Measurements from ENCODE around the gene SLC22A23.

SLC22A23 gene

GRCh38 chr6:3351105-3351676 is 105.7 kb downstream of the SLC22A23 start:
- no peak for DNase-seq

GRCh38 chr6:3350252-3350796 is 106.5 kb downstream of the SLC22A23 start:
- no peak for DNase-seq

DNA sequence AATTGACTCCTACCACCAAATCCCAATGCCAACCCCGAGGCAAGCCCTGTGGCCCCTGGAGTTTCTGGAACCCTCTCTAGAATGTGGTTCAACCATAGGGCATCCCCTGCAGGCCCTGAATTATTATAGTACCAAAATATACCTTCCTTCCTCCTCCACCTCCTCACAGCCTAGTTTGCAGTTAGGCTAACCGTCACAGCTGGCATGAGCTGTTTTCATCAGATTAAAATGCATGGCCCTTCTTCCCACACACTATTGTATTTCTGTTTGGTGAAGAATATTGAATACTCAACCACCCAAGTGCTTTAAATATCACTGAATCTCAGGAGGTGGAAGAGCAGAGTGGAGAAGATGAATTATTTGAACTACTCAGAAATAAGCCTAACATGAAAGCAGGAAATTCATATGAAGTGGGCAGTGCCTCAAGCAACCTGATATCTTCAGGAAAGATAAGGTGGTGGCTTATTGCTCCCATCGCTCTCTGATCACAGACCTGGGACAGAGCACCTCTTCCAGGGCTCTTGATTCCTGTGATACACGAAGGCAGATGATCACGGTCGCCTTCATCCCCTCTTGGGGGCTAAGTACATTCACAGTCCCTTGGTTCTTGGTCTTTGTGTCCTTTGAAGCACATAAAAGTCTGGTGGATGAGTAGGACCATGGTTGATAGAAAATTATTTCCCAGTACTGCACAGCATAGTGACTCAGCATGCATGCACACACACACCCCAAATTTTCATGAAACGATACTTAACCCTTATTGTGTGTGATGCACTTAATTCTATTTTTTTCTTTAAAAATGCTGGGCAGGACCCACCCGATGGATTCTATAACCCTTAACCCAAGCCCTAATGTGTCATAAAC is 107.2 kb downstream of the SLC22A23 start:
- no peak for DNase-seq

GRCh38 chr6:3348821-3349220 is 108.0 kb downstream of the SLC22A23 start:
- DNase-seq: no peak

DNA sequence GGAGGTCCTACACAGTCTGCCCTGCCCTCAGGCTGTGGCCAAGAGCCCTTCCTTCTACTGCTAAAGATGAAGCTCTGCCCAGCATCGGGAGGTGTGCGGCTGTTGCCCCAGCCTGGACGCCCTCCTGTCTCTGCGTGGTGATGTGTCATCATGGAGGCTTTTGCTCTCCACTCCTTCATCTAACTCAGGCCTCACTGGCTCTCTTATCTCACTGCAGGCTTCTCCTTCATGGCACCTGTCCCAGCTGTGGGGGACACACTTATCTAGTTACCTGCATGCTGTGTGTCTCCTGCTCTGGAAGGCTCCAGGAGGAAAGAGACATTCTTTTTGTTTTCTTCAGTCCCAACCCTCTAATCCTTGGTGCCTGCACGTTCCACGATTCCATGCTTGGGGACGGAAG is 109.0 kb downstream of the SLC22A23 start:
- DNase-seq: no peak

DNA sequence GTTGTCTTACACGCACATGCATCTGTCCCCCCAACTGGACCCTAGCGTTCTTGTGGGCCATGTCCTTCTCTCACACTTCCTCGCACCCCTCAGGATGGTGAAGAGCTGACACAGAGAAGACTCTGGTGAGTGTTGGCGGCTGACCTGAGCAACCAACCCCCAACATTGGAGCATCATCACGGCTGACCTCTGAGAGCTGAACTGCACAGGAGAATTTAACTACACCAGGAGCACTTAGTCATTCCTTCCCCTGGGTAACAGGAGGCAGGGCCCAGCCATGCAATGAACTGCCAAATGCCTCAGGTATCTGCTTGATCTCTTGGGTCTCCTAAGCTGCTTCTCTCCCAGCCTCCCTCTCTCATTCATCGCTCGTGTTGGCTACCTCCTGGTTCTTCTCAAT is 109.6 kb downstream of the SLC22A23 start:
- DNase-seq: no peak

GRCh38 chr6:3346476-3346875 is 110.4 kb downstream of the SLC22A23 start:
- DNase-seq: no peak

GRCh38 chr6:3345836-3346235 is 111.0 kb downstream of the SLC22A23 start:
- no peak for DNase-seq

DNA sequence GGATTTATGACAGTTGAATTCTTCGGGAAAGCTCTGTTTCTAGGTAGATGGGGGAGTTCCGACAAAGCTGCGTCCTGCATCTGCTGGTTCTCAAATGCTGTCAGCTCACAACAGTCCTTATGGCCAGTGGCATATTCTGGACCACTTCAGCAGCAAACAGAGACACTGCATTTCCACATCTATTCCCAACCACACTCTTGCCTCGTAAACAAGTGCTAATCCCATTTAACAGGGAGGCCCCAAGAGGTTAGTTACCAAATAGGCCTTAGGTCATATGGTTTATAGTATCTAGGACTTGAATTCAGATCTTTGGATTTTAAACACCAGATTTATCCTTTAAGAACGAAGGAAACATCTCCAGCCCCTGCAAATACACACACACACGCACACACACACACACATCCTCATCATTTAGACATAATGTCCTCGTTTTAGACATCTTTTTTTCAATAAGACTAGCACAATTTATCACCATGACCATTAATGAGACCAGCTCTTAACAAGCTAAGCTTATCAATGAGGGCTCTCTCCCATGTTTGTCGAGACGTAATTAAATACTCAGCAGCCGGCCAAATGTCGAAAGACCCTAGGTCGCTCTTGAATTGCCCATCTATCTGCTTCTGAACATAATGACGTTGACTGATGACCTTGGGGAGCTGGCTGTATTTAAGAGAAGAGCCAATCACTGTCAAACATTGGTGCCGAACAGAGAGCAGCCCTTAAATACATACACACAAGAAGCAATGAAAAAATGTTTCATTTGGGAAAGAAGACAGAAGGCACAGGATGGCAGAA is 113.6 kb downstream of the SLC22A23 start:
- no peak for DNase-seq

GRCh38 chr6:3341467-3341866 is 115.4 kb downstream of the SLC22A23 start:
- DNase-seq: no peak

GRCh38 chr6:3340894-3341293 is 116.0 kb downstream of the SLC22A23 start:
- DNase-seq: no peak

DNA sequence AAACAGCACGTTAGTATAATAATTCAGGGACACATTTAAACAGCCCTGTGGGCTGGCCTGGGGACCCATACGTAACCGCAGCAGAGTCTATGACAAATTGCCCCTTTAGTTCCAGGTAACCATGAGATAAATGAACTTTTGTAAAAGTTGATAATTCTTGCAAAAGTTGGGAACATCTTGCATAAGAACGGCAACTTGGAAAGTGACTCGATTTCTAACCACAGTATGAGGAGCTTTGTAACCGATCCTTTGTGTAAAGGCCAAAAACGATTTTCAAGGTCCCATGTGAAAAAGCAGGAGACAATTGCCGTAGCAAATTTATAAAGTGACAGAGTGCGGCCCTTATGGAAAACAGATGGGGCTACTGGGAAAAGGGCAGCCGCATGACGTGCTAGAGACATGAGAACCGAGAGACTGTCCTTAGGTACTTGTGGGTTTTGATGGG is 116.5 kb downstream of the SLC22A23 start:
- no peak for DNase-seq

DNA sequence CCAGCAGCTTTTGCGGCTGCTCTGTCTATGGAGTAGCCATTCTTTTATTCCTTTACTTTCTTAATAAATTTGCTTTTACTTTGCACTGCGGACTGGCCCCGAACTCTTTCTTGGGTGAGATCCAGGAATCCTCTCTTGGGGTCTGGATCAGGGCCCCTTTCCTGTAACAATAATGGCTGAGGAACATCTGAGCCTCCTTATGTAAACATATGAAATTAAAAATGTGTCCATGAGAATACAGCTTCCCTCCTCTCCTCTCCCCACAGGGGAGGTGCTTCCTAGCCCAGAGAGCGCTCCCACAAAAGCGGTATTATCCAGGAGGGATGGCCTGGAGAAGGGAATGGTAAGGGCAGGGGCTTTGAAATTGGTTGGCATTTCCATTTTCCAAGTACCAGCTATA is 117.0 kb downstream of the SLC22A23 start:
- no peak for DNase-seq

DNA sequence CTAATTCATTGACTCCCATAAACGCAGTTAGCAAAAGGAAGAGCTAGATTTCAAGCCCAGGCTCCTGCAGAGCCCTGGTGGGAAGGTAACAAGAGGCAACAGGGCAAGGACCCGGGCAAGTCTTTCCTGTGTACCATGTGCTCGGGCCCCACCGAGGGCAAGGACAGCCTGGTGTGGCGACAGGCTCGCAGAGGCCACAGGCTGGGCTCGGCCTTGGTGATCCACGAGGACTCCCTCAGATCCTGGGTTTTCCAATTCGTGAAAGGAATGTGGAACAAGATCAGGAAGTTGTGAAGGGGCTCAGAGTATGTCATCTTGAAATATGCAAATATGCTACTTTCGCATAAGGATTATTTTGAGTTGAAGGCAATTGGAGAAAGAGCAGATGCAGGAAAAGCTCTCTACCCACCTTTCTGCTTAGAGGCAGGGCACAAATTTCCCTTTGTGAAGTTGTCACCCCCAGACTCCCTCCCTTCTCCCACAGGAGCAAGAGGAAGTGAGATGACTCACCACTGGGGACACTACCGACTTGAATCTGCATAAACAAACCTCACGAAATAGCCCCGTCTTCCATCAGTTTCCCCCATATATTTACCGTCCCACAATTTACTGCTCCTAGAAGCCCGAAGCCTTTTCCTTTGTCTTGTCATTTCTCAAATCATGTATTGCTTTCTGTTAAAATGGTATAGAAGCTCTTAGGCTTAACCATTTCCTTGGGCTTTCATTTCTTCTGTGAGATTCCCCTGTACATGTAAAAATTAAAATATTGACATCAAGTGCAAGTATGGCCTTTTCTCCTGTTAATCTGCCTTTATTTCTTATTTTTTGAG is 119.1 kb downstream of the SLC22A23 start:
- DNase-seq: no peak

DNA sequence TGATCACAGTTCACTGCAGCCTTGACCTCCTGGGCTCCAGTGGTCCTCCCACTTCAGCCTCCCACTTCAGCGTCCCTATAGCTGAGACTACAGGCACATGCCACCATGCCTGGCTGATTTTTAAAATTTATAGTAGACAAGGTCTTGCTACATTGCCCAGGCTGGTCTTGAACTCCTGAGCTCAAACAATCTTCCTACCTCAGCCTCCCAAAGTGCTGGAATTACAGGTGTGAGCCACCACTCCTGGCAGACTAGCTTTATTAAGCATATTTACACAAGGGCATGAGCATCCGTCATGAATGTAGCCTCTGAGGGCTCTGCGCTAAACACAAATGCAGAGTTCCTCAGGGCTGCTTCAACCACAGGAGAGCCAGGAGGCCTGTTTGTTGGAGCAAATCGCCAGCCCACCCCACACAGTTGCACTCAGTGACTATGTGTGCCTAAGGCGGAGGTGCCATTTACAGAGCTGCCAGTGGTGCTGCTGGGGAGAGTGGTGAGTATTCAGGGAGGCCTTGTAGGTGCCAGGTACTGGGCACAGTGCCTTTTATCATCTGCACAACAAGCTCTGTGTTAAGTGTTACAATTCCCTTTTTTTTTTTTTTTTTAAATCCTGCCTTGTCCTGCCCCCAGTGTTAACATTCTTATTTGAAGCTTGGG is 119.9 kb downstream of the SLC22A23 start:
- DNase-seq: no peak

DNA sequence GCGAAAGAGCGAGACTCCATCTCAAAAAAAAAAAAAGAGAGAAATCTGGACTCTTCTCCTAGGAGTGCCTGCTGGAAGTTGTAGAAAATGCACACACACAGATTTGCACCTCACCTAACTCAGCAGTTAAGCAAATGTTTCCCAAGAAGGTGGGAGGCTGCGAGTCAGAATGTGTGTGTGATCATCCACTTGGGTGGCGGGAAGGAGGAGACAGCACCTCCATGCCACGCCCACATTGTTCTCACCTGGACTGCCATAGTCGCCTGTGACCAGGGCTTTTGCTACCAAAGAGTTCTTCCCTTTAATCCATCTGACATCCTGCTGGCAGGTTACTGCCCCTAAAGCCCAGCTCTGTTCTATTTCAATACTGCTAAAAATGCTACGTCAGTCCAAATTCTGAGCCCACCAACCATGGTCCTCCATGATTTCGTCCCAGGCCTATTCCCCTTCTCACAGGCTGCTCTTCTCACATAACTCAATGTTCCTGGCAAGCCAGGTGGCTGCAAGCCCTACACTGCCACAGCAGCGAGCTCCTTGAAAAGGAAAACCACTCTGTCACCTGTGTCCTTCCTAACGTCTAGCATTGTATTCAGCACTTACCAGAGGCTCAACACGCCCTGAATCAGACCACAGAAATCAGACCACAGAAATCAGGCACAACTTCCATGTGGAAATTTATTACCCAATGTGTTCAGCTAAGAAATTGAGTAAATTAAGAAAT is 120.6 kb downstream of the SLC22A23 start:
- no peak for DNase-seq

- DNase-seq: no peak
Observed at GRCh38 chr6:3335169-3335568, 121.7 kb downstream of the SLC22A23 start.

DNA sequence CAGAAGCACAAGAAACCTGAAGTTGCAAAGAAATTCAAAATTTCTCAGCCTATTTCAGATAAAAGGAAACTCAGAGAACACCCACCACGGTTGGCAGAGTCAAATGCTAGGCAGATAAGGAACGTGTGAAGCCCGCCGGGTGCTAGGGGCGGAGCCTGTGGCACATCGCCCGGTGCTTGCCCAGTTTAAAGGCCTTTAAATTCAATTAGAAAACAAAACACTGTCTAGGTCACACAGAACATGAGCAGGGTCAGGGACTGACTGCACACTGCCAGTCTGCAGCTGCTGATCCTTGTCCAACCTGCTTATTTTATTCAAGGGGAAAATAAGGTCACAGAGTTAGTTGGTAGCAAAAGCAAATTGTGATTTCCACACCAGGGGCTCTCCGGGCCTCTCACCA is 122.3 kb downstream of the SLC22A23 start:
- DNase-seq: no peak

GRCh38 chr6:3333263-3333662 is 123.6 kb downstream of the SLC22A23 start:
- DNase-seq: no peak

DNA sequence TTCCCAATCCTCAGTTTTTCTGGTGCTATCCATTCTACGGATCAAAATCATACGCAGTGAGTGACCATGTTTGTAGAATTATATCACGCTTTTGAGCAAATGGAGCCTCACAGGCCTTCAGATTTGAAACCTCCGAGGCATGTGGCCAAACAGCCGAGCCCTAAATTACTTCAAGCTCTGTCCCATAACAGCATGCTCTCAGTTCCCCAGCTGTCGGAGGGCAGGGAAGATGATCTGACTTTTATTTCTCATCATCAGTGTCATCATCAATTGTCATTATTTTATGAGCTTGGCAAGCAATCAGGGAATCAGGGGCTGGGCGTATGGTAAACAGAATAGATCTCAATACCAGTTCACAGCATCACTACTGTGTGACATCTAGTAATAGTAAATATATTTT is 124.9 kb downstream of the SLC22A23 start:
- DNase-seq: no peak

- no peak for DNase-seq
Observed at GRCh38 chr6:3331494-3331893, 125.4 kb downstream of the SLC22A23 start.
